B cell (primary cell): ENCODE results near the gene STXBP6. TPM values are rescaled to one million over a fixed set of nuclear protein-coding genes. Genes with fewer than 3 reads are reported as not detected.

ENCODE experiments used
- ATAC-seq: fragments of 200-7000 bp; cut with Tn5 transposase; one replicate; pipeline ENCODE4 v1.10.0; 2021; ENCODE audit warnings: low read depth, mild to moderate bottlenecking, moderate number of reproducible peaks, moderate library complexity
- CTCF ChIA-PET: fragments of 350-600 bp; sonication (Branson Sonifier 250); formaldehyde crosslinking; loops from one replicate; lab custom pipeline; 2021; ENCODE audit warnings: antibody characterized with exemption, inconsistent platforms; lab: Charles Lee
- POLR2A ChIA-PET: fragments of 350-600 bp; sonication (Branson Sonifier 250); formaldehyde crosslinking; loops from one replicate; lab custom pipeline; 2021; ENCODE audit warnings: antibody characterized with exemption; lab: Charles Lee
- DNase-seq: peaks from one replicate; pipeline ENCODE4 v3.0.0; 2013
- H2AFZ ChIP-seq: 2 replicates; pipeline ENCODE4 v1.6.1; 2012; ENCODE audit warnings: mild to moderate bottlenecking, low read depth, low read length; ENCODE audit not compliant: insufficient read depth, poor library complexity, severe bottlenecking
- H3K27ac ChIP-seq, 2 donors: 1 replicate in 1 of 2; 2 replicates in 1 of 2; pipeline ENCODE4 v1.5.1; 2012 to 2013; ENCODE audit warnings: low read length in 2 of 2, mild to moderate bottlenecking in 2 of 2, moderate library complexity in 1 of 2
- H3K27me3 ChIP-seq, 4 experiments: fragments of 200-600 bp in 1 of 4; sonication (generic) in 1 of 4; replicated peaks in 1 of 4; 1 replicate in 2 of 4; 2 replicates in 2 of 4; pipeline versions ENCODE4 v1.6.1 to v1.7.0; 2013 to 2016; ENCODE audit warnings: low read length in 3 of 4, mild to moderate bottlenecking in 2 of 4, mixed read lengths in 1 of 4, moderate library complexity in 1 of 4; ENCODE audit not compliant: insufficient read depth in 4 of 4, control insufficient read depth in 3 of 4; ENCODE audit errors: control extremely low read depth in 1 of 4
- H3K36me3 ChIP-seq, 2 experiments: replicated peaks in 1 of 2; 1 replicate in 1 of 2; 2 replicates in 1 of 2; pipeline versions ENCODE4 v1.6.1 to v1.7.1; 2013; ENCODE audit warnings: low read length in 1 of 2; ENCODE audit not compliant: insufficient read depth in 2 of 2, control insufficient read depth in 1 of 2; ENCODE audit errors: control extremely low read depth in 1 of 2, extremely low read depth in 1 of 2
- H3K4me1 ChIP-seq, 2 donors: fragments of 200-600 bp in 1 of 2; sonication (generic) in 1 of 2; 1 replicate in 1 of 2; 2 replicates in 1 of 2; pipeline versions ENCODE4 v1.5.1 to v1.6.1; 2013 to 2017; ENCODE audit warnings: low read length in 2 of 2; ENCODE audit not compliant: control insufficient read depth in 2 of 2, insufficient read depth in 2 of 2
- H3K4me2 ChIP-seq: replicated peaks from 2 replicates; pipeline ENCODE3; 2012; ENCODE audit warnings: mild to moderate bottlenecking, low read depth, low read length; ENCODE audit not compliant: poor library complexity, severe bottlenecking
- H3K4me3 ChIP-seq, 5 experiments: fragments of 200-600 bp in 1 of 5; sonication (generic) in 1 of 5; 1 replicate in 3 of 5; 2 replicates in 2 of 5; pipeline versions ENCODE4 v1.5.1 to v1.7.0; 2011 to 2016; ENCODE audit warnings: low read length in 4 of 5, mild to moderate bottlenecking in 4 of 5, low read depth in 2 of 5, control low read depth in 1 of 5, moderate library complexity in 1 of 5; ENCODE audit not compliant: insufficient read depth in 1 of 5; ENCODE audit errors: control extremely low read depth in 1 of 5, extremely low read depth in 1 of 5
- H3K79me2 ChIP-seq: fragments of 200-600 bp; sonication (generic); one replicate; pipeline ENCODE4 v1.6.0; 2016; ENCODE audit warnings: low read length; ENCODE audit not compliant: control insufficient read depth, insufficient read depth
- H3K9ac ChIP-seq: fragments of 200-600 bp; sonication (generic); 2 replicates; pipeline ENCODE4 v1.6.1; 2017; ENCODE audit warnings: mild to moderate bottlenecking, low read length, moderate library complexity
- H3K9me3 ChIP-seq, 3 donors: one replicate each; pipeline versions ENCODE4 v1.6.1 to v1.7.1; 2013; ENCODE audit warnings: low read length in 2 of 3; ENCODE audit not compliant: control insufficient read depth in 2 of 3, insufficient read depth in 1 of 3; ENCODE audit errors: control extremely low read depth in 1 of 3
- H4K20me1 ChIP-seq: 2 replicates; pipeline ENCODE4 v1.6.0; 2012; ENCODE audit warnings: mild to moderate bottlenecking, low read length; ENCODE audit not compliant: insufficient read depth, control insufficient read depth, poor library complexity, severe bottlenecking
- H3K27ac Mint-ChIP-seq: one replicate; pipeline ENCODE4 v1.8.0; 2021; ENCODE audit warnings: mixed read lengths
- H3K27me3 Mint-ChIP-seq: one replicate; pipeline ENCODE4 v1.8.0; 2021; ENCODE audit warnings: mixed read lengths
- H3K4me1 Mint-ChIP-seq: one replicate; pipeline ENCODE4 v1.8.0; 2021; ENCODE audit warnings: mixed read lengths
- H3K4me3 Mint-ChIP-seq: one replicate; pipeline ENCODE4 v1.8.0; 2021; ENCODE audit warnings: mixed read lengths
- H3K9me3 Mint-ChIP-seq: one replicate; pipeline ENCODE4 v1.8.0; 2022; ENCODE audit warnings: mixed read lengths; ENCODE audit not compliant: insufficient read depth
- EZH2 ChIP-seq: IDR thresholded peaks from 2 replicates; pipeline ENCODE4 v1.6.1; 2012; ENCODE audit warnings: borderline replicate concordance, low read depth, mild to moderate bottlenecking, moderate library complexity, low read length; ENCODE audit not compliant: insufficient read depth, poor library complexity, severe bottlenecking
- WGBS: methylation state at CpG from one replicate; pipeline ENCODE4 v1.1.5; 2013; ENCODE audit warnings: missing lambda C conversion rate; ENCODE audit not compliant: insufficient coverage; 5-methylcytosine and 5-hydroxymethylcytosine counted together
- intact Hi-C: fragments of 100-400 bp; cut with micrococcal nuclease; formaldehyde crosslinking; loops from one replicate; pipeline ENCODE4 v1.10.0; 2022
- polyA plus RNA-seq: library from polyadenylated mRNA; depleted of rRNA; stranded (reverse); fragments of >200 nt; gene quantifications from 2 replicates; pipeline ENCODE4 v1.2.3, GENCODE V29; 2012
- total RNA-seq, 2 donors: library from RNA; stranded (reverse); fragments of 120-200 nt in 1 of 2; gene quantifications; 1 replicate in 1 of 2; 2 replicates in 1 of 2; pipeline versions ENCODE4 v1.2.3 to v1.2.4, GENCODE V29; 2013 to 2022
- TF ChIP-seq, protein P1 (sequence below): fragments of 200-600 bp; IDR thresholded peaks from one replicate; pipeline ENCODE4 v1.8.0; 2022; ENCODE audit warnings: antibody characterized with exemption, mild to moderate bottlenecking

STXBP6 gene
- total and polyA plus RNA-seq, 2 donors (not counting 1 experiment from before 2014, with no cell fraction given): 0.01 TPM; not detected in 1

DNA sequence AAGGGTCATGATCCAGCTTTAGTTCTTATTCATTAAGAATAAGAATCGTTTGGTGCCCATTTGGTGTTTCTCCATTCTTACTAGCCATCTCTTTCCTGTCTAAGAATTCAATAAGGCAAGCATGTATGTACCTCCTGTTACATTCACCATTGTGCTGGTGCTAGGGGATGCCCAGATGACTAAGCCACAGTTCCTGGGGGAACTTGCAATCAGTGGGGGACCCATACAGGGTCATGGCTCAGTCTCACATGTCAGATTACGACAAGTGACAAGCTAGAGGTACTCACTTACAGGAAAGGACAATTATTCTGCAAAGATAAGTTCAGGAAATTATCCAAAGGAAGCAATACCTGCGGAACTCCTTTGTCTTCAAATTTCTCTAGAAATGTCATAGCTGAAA is 125.4 kb downstream of the STXBP6 start:
- H3K4me1 ChIP-seq: no peaks in the 10 kb centered on the region
- H3K27ac ChIP-seq: no peak overlapping the region
- H3K36me3 ChIP-seq: no peaks in the 10 kb centered on the region
- H3K4me1 Mint-ChIP-seq: no peaks in the 10 kb centered on the region
- intact Hi-C loops: no loop called here
- H4K20me1 ChIP-seq: no peaks in the 10 kb centered on the region
- H3K4me2 ChIP-seq: no peak overlapping the region
- WGBS: 83% methylated on average over 2 of the region's 3 CpGs
- H3K79me2 ChIP-seq: no peaks in the 10 kb centered on the region
- DNase-seq (no peak), ATAC-seq (no peak)
- H3K9me3 ChIP-seq: no peaks in the 10 kb centered on the region
- CTCF ChIA-PET: no interaction called here
- peaks cover 7% of the 10 kb centered on the region for H3K27me3 Mint-ChIP-seq
- no peak overlapping the region for H3K9ac ChIP-seq
- H3K4me3 ChIP-seq: no peak overlapping the region
- no peak for TF ChIP-seq EZH2
- TF ChIP-seq, protein P1, sequence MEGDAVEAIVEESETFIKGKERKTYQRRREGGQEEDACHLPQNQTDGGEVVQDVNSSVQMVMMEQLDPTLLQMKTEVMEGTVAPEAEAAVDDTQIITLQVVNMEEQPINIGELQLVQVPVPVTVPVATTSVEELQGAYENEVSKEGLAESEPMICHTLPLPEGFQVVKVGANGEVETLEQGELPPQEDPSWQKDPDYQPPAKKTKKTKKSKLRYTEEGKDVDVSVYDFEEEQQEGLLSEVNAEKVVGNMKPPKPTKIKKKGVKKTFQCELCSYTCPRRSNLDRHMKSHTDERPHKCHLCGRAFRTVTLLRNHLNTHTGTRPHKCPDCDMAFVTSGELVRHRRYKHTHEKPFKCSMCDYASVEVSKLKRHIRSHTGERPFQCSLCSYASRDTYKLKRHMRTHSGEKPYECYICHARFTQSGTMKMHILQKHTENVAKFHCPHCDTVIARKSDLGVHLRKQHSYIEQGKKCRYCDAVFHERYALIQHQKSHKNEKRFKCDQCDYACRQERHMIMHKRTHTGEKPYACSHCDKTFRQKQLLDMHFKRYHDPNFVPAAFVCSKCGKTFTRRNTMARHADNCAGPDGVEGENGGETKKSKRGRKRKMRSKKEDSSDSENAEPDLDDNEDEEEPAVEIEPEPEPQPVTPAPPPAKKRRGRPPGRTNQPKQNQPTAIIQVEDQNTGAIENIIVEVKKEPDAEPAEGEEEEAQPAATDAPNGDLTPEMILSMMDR: no peak
- H3K9me3 Mint-ChIP-seq: no peaks in the 10 kb centered on the region
- H3K27ac Mint-ChIP-seq: no peak overlapping the region
- no peak overlapping the region for H3K4me3 Mint-ChIP-seq
- no peak overlapping the region for H2AFZ ChIP-seq
- no peaks in the 10 kb centered on the region for H3K27me3 ChIP-seq
- POLR2A ChIA-PET: no interaction called here

DNA sequence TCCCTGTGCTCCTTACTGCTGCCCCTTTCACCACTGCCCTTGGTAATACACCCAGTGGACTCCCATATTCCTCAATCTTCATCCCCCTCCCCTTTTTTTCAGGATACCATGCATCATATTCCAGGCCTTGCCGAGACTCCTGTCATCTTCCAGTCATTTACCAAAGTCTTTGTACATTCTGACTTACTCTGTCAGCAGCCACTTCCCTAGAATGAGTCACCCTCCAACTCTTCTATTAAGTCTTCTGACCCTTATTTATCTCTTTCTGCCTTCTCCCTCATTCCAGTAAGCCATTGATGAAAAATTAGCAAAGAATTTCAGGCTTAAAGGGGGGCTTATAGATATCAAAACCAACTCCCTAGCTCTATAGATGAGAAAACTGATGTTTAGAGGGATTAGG is 128.0 kb downstream of the STXBP6 start:
- TF ChIP-seq, protein P1: no peak
- no peak for TF ChIP-seq EZH2
- Histone ChIP-seq H2AFZ (no peak overlapping the region), H4K20me1 (no peaks in the 10 kb centered on the region), H3K27ac (no peak overlapping the region), H3K9me3 (no peaks in the 10 kb centered on the region), H3K27me3 (no peaks in the 10 kb centered on the region), H3K36me3 (no peaks in the 10 kb centered on the region), H3K9ac (no peak overlapping the region), H3K4me1 (no peaks in the 10 kb centered on the region), H3K4me3 (no peak overlapping the region), H3K4me2 (no peak overlapping the region), H3K79me2 (no peaks in the 10 kb centered on the region)
- intact Hi-C loops: no loop called here
- no peaks in the 10 kb centered on the region for H3K4me1 Mint-ChIP-seq
- ChIA-PET CTCF (no interaction called here), POLR2A (no interaction called here)
- WGBS: 91% methylated on average over 1 of the region's 1 CpG
- H3K27me3 Mint-ChIP-seq: peaks cover 7% of the 10 kb centered on the region
- no peak for ATAC-seq
- no peak for DNase-seq
- no peak overlapping the region for H3K27ac Mint-ChIP-seq
- H3K4me3 Mint-ChIP-seq: no peak overlapping the region
- no peaks in the 10 kb centered on the region for H3K9me3 Mint-ChIP-seq
